WTC11 (cell line): ENCODE results near the gene NOS1. TPM values are rescaled to one million over a fixed set of nuclear protein-coding genes. Genes with fewer than 3 reads are reported as not detected.
A peak's percentile ranks its signal among the peaks of the same experiment; 100 is the strongest.

Source experiments
- CREB1 ChIP-seq: sonication (generic); formaldehyde crosslinking; IDR thresholded peaks from 2 replicates; pipeline ENCODE4 v1.8.0; 2023; ENCODE audit warnings: mild to moderate bottlenecking, missing genetic modification reagents
- ESRRA ChIP-seq: sonication (generic); formaldehyde crosslinking; IDR thresholded peaks from 2 replicates; pipeline ENCODE4 v1.8.1; 2022; ENCODE audit warnings: mild to moderate bottlenecking, missing genetic modification reagents, borderline replicate concordance
- GTF2I ChIP-seq: fragments of 250-450 bp; sonication (Bioruptor Pico); conservative IDR thresholded peaks from 2 replicates; pipeline ENCODE4 v1.4.0; 2021; ENCODE audit warnings: mild to moderate bottlenecking
- KAT7 ChIP-seq: sonication (generic); formaldehyde crosslinking; IDR thresholded peaks from 2 replicates; pipeline ENCODE4 v1.8.1; 2023; ENCODE audit warnings: missing genetic modification reagents, mild to moderate bottlenecking, borderline replicate concordance
- NFE2L1 ChIP-seq: sonication (generic); formaldehyde crosslinking; IDR thresholded peaks from 2 replicates; pipeline ENCODE4 v1.8.1; 2023; ENCODE audit warnings: missing genetic modification reagents
- NR3C1 ChIP-seq: sonication (generic); formaldehyde crosslinking; conservative IDR thresholded peaks from 2 replicates; pipeline ENCODE4 v1.8.1; 2023; ENCODE audit warnings: low read depth, mild to moderate bottlenecking, missing genetic modification reagents
- OVOL2 ChIP-seq: fragments of 250-450 bp; sonication (Bioruptor Pico); IDR thresholded peaks from 2 replicates; pipeline ENCODE4 v1.9.0; 2021; ENCODE audit warnings: mild to moderate bottlenecking, borderline replicate concordance
- SP1 ChIP-seq: sonication (generic); formaldehyde crosslinking; conservative IDR thresholded peaks from 2 replicates; pipeline ENCODE4 v1.8.1; 2022; ENCODE audit warnings: missing genetic modification reagents
- TCF7 ChIP-seq: sonication (generic); formaldehyde crosslinking; IDR thresholded peaks from 2 replicates; pipeline ENCODE4 v1.8.0; 2022; ENCODE audit warnings: mild to moderate bottlenecking, low read depth, missing genetic modification reagents, moderate library complexity
- TEAD4 ChIP-seq: sonication (generic); formaldehyde crosslinking; IDR thresholded peaks from 2 replicates; pipeline ENCODE4 v1.8.0; 2022; ENCODE audit warnings: mild to moderate bottlenecking, missing genetic modification reagents
- TP53 ChIP-seq: sonication (generic); formaldehyde crosslinking; IDR thresholded peaks from 2 replicates; pipeline ENCODE4 v1.8.1; 2023; ENCODE audit warnings: mild to moderate bottlenecking, missing genetic modification reagents
- ZNF263 ChIP-seq: sonication (generic); formaldehyde crosslinking; IDR thresholded peaks from 2 replicates; pipeline ENCODE4 v1.8.1; 2022; ENCODE audit warnings: low read depth, mild to moderate bottlenecking, moderate library complexity, missing genetic modification reagents
- ZNF281 ChIP-seq: sonication (generic); formaldehyde crosslinking; IDR thresholded peaks from 2 replicates; pipeline ENCODE4 v1.8.0; 2023; ENCODE audit warnings: mild to moderate bottlenecking, missing genetic modification reagents
- ZNF317 ChIP-seq: sonication (generic); formaldehyde crosslinking; IDR thresholded peaks from 2 replicates; pipeline ENCODE4 v1.8.1; 2023; ENCODE audit warnings: low read depth, mild to moderate bottlenecking, moderate library complexity, missing genetic modification reagents, borderline replicate concordance
- ZNF416 ChIP-seq: fragments of 250-450 bp; sonication (Bioruptor Pico); IDR thresholded peaks from 2 replicates; pipeline ENCODE4 v1.9.0; 2021; ENCODE audit warnings: mild to moderate bottlenecking, inconsistent platforms
- ZNF425 ChIP-seq: fragments of 250-450 bp; sonication (Bioruptor Pico); conservative IDR thresholded peaks from 2 replicates; pipeline ENCODE4 v1.9.0; 2021; ENCODE audit warnings: mild to moderate bottlenecking
- ZNF512 ChIP-seq: sonication (generic); formaldehyde crosslinking; IDR thresholded peaks from 2 replicates; pipeline ENCODE4 v1.8.1; 2022; ENCODE audit warnings: missing genetic modification reagents, borderline replicate concordance
- total RNA-seq: library from RNA; stranded (reverse); gene quantifications from 3 replicates; pipeline ENCODE4 v1.2.3, GENCODE V29; 2021
- TF ChIP-seq, protein P1 (sequence below): sonication (generic); formaldehyde crosslinking; conservative IDR thresholded peaks from 2 replicates; pipeline ENCODE4 v1.8.1; 2022; ENCODE audit warnings: mild to moderate bottlenecking, missing genetic modification reagents
- TF ChIP-seq, protein P2 (sequence below): sonication (generic); formaldehyde crosslinking; IDR thresholded peaks from 2 replicates; pipeline ENCODE4 v1.8.0; 2022; ENCODE audit warnings: mild to moderate bottlenecking, missing genetic modification reagents
- TF ChIP-seq, protein P3 (sequence below): sonication (generic); formaldehyde crosslinking; IDR thresholded peaks from 2 replicates; pipeline ENCODE4 v1.8.1; 2023; ENCODE audit warnings: mild to moderate bottlenecking, missing genetic modification reagents
- TF ChIP-seq, protein P4 (sequence below): sonication (generic); formaldehyde crosslinking; IDR thresholded peaks from 2 replicates; pipeline ENCODE4 v1.8.1; 2023; ENCODE audit warnings: mild to moderate bottlenecking, missing genetic modification reagents, moderate library complexity
- TF ChIP-seq, protein P5 (sequence below): sonication (generic); formaldehyde crosslinking; IDR thresholded peaks from 2 replicates; pipeline ENCODE4 v1.8.1; 2023; ENCODE audit warnings: mild to moderate bottlenecking, missing genetic modification reagents, borderline replicate concordance
- TF ChIP-seq, protein P6 (sequence below): fragments of 250-450 bp; sonication (Bioruptor Pico); IDR thresholded peaks from 2 replicates; pipeline ENCODE4 v1.9.0; 2021; ENCODE audit warnings: mild to moderate bottlenecking

NOS1 gene
- total RNA-seq, 1 experiment from 2014 or later: 4.5 TPM

DNA sequence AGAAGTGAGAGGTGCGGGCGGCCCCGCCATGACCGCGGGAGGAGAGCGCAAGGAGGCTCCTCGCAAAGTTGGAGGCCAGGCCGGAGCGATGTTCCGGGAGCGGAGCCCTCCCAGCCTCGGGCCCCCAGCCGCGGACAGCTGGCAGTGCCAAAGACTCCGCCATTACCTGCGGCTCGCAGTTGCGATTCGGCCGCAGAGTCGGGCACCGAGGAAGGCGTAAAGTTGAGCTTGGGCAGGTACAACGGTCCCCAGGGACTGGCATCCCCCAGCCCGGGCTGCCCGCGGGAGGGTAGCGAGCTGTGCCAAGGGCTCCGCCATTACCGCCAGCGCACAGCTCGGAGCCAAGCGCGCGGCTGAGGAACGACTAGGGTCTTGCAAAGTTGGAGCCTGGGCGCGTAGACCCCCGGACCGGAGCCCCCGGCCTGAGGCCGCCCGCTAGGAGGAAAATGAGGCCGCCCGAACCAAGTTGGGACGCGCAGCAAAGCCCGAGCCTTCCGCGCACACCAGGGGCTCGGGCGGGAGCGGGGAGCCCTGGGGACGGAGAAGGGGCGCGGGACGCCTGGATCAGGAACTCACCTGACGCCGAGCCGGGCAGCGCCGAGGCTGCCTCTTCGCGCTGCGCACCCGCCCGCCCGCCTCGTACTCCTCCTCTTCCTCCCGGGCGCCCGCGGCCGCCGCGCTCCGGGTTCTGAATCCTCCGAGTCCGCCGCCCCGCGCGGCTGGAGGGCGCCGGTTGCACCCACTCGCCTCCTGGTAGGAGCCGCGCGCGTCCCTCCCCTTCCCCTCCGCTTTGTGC lies 677 bp downstream of the NOS1 start (continued):
- no peak for TF ChIP-seq ZNF512
- no peak for TF ChIP-seq ZNF425
- TF ChIP-seq ESRRA (CRISPR knock-in tag): no peak
- TF ChIP-seq, protein P1, sequence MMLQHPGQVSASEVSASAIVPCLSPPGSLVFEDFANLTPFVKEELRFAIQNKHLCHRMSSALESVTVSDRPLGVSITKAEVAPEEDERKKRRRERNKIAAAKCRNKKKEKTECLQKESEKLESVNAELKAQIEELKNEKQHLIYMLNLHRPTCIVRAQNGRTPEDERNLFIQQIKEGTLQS: no peak
- TF ChIP-seq NR3C1 (CRISPR knock-in tag): 0 out of 2 replicates have a peak, but pooled peaks have one; percentile 11
- TF ChIP-seq, protein P2, sequence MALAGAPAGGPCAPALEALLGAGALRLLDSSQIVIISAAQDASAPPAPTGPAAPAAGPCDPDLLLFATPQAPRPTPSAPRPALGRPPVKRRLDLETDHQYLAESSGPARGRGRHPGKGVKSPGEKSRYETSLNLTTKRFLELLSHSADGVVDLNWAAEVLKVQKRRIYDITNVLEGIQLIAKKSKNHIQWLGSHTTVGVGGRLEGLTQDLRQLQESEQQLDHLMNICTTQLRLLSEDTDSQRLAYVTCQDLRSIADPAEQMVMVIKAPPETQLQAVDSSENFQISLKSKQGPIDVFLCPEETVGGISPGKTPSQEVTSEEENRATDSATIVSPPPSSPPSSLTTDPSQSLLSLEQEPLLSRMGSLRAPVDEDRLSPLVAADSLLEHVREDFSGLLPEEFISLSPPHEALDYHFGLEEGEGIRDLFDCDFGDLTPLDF: no peak
- TF ChIP-seq ZNF317 (CRISPR knock-in tag): no peak
- TF ChIP-seq, protein P3, sequence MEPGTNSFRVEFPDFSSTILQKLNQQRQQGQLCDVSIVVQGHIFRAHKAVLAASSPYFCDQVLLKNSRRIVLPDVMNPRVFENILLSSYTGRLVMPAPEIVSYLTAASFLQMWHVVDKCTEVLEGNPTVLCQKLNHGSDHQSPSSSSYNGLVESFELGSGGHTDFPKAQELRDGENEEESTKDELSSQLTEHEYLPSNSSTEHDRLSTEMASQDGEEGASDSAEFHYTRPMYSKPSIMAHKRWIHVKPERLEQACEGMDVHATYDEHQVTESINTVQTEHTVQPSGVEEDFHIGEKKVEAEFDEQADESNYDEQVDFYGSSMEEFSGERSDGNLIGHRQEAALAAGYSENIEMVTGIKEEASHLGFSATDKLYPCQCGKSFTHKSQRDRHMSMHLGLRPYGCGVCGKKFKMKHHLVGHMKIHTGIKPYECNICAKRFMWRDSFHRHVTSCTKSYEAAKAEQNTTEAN: no peak
- TF ChIP-seq ZNF281 (CRISPR knock-in tag): no peak
- TF ChIP-seq NFE2L1 (CRISPR knock-in tag): no peak
- no peak for TF ChIP-seq TEAD4 (CRISPR knock-in tag)
- TF ChIP-seq TP53 (CRISPR knock-in tag): peak; percentile 35; the same call in 1 of the 2 replicates
- TF ChIP-seq ZNF263 (CRISPR knock-in tag): no peak
- TF ChIP-seq, protein P4, sequence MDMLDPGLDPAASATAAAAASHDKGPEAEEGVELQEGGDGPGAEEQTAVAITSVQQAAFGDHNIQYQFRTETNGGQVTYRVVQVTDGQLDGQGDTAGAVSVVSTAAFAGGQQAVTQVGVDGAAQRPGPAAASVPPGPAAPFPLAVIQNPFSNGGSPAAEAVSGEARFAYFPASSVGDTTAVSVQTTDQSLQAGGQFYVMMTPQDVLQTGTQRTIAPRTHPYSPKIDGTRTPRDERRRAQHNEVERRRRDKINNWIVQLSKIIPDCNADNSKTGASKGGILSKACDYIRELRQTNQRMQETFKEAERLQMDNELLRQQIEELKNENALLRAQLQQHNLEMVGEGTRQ (CRISPR knock-in tag): peak; percentile 4; the same call in 1 of the 2 replicates
- no peak for TF ChIP-seq TCF7
- no peak for TF ChIP-seq KAT7 (CRISPR knock-in tag)
- no peak for TF ChIP-seq ZNF416 (CRISPR knock-in tag)
- TF ChIP-seq, protein P5, sequence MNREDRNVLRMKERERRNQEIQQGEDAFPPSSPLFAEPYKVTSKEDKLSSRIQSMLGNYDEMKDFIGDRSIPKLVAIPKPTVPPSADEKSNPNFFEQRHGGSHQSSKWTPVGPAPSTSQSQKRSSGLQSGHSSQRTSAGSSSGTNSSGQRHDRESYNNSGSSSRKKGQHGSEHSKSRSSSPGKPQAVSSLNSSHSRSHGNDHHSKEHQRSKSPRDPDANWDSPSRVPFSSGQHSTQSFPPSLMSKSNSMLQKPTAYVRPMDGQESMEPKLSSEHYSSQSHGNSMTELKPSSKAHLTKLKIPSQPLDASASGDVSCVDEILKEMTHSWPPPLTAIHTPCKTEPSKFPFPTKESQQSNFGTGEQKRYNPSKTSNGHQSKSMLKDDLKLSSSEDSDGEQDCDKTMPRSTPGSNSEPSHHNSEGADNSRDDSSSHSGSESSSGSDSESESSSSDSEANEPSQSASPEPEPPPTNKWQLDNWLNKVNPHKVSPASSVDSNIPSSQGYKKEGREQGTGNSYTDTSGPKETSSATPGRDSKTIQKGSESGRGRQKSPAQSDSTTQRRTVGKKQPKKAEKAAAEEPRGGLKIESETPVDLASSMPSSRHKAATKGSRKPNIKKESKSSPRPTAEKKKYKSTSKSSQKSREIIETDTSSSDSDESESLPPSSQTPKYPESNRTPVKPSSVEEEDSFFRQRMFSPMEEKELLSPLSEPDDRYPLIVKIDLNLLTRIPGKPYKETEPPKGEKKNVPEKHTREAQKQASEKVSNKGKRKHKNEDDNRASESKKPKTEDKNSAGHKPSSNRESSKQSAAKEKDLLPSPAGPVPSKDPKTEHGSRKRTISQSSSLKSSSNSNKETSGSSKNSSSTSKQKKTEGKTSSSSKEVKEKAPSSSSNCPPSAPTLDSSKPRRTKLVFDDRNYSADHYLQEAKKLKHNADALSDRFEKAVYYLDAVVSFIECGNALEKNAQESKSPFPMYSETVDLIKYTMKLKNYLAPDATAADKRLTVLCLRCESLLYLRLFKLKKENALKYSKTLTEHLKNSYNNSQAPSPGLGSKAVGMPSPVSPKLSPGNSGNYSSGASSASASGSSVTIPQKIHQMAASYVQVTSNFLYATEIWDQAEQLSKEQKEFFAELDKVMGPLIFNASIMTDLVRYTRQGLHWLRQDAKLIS (CRISPR knock-in tag): no peak
- no peak for TF ChIP-seq SP1
- no peak for TF ChIP-seq GTF2I (CRISPR knock-in tag)
- TF ChIP-seq CREB1 (CRISPR knock-in tag): no peak
- TF ChIP-seq, protein P6, sequence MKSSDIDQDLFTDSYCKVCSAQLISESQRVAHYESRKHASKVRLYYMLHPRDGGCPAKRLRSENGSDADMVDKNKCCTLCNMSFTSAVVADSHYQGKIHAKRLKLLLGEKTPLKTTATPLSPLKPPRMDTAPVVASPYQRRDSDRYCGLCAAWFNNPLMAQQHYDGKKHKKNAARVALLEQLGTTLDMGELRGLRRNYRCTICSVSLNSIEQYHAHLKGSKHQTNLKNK: no peak
- TF ChIP-seq OVOL2 (CRISPR knock-in tag): no peak
